Measurements from ENCODE around the gene USF1.
A peak's percentile ranks its signal among the peaks of the same experiment; 100 is the strongest.
"Not testable (repeated sequence)": the region's sequence is repeated elsewhere in the genome, so short reads cannot be mapped to it uniquely, and the experiment has no call there.

USF1 gene

GRCh38 chr1:161048949-161049722, 3.4 kb upstream of the USF1 start:
- DNase-seq (ENCODE audit: low read depth in 2 of 2): no peak

GRCh38 chr1:161047436-161048420, 2.0 kb upstream of the USF1 start:
- DNase-seq (ENCODE audit: low read depth in 2 of 2): no peak

- DNase-seq (ENCODE audit: low read depth in 2 of 2): no peak
Observed at GRCh38 chr1:161046605-161047228, 940 bp upstream of the USF1 start.

GRCh38 chr1:161044908-161045735, 655 bp downstream of the USF1 start:
- DNase-seq (ENCODE audit: low read depth in 2 of 2): peak in 1 of 2 donors; percentile 33

- DNase-seq (ENCODE audit: low read depth in 2 of 2): no peak
Observed at GRCh38 chr1:161044535-161044907, 1.3 kb downstream of the USF1 start.

- DNase-seq (ENCODE audit: low read depth in 2 of 2): no peak
Observed at GRCh38 chr1:161039546-161039945, 6.2 kb downstream of the USF1 start.

- DNase-seq (ENCODE audit: low read depth in 2 of 2): no peak
Observed at GRCh38 chr1:161039154-161039545, 6.6 kb downstream of the USF1 start.

- DNase-seq (ENCODE audit: low read depth in 2 of 2): peak; percentile 81
Observed at GRCh38 chr1:161038523-161039153, 7.1 kb downstream of the USF1 start, which contains the start of gene TSTD1. TSTD1 (minus strand) TSS chr1:161038964; CDS start chr1:161038889, 75 bp downstream.

- no peak for DNase-seq (ENCODE audit: low read depth in 2 of 2)
Observed at GRCh38 chr1:161037661-161038522, 7.9 kb downstream of the USF1 start.

- DNase-seq (ENCODE audit: low read depth in 2 of 2): no peak
Observed at GRCh38 chr1:161033751-161034150, 12.0 kb downstream of the USF1 start.

GRCh38 chr1:161032409-161032808, 13.4 kb downstream of the USF1 start:
- no peak for DNase-seq (ENCODE audit: low read depth in 2 of 2)

GRCh38 chr1:161031874-161032273, 13.9 kb downstream of the USF1 start:
- no peak for DNase-seq (ENCODE audit: low read depth in 2 of 2)

- not testable (repeated sequence) for DNase-seq (ENCODE audit: low read depth in 2 of 2)
Observed at GRCh38 chr1:161029466-161029865, 16.3 kb downstream of the USF1 start.

- DNase-seq (ENCODE audit: low read depth in 2 of 2): not testable (repeated sequence)
Observed at GRCh38 chr1:161026954-161027353, 18.8 kb downstream of the USF1 start.

GRCh38 chr1:161022432-161022831, 23.3 kb downstream of the USF1 start:
- not testable (repeated sequence) for DNase-seq (ENCODE audit: low read depth in 2 of 2)

- DNase-seq (ENCODE audit: low read depth in 2 of 2): no peak
Observed at GRCh38 chr1:161021970-161022353, 23.8 kb downstream of the USF1 start.

GRCh38 chr1:161021165-161021969, 24.4 kb downstream of the USF1 start:
- peak; percentile 82 to 83 for DNase-seq (ENCODE audit: low read depth in 2 of 2)

GRCh38 chr1:161020509-161021164, 25.1 kb downstream of the USF1 start, which contains the start of gene F11R:
F11R (minus strand) TSS chr1:161021152; CDS start chr1:161021073, 79 bp downstream.
- DNase-seq (ENCODE audit: low read depth in 2 of 2): no peak
